Measurements from ENCODE around the gene FUT4. TPM values are rescaled to one million over a fixed set of nuclear protein-coding genes. Genes with fewer than 3 reads are reported as not detected.

FUT4 gene
- total RNA-seq, 1 donor from 2014 or later = 13.4 TPM

DNA sequence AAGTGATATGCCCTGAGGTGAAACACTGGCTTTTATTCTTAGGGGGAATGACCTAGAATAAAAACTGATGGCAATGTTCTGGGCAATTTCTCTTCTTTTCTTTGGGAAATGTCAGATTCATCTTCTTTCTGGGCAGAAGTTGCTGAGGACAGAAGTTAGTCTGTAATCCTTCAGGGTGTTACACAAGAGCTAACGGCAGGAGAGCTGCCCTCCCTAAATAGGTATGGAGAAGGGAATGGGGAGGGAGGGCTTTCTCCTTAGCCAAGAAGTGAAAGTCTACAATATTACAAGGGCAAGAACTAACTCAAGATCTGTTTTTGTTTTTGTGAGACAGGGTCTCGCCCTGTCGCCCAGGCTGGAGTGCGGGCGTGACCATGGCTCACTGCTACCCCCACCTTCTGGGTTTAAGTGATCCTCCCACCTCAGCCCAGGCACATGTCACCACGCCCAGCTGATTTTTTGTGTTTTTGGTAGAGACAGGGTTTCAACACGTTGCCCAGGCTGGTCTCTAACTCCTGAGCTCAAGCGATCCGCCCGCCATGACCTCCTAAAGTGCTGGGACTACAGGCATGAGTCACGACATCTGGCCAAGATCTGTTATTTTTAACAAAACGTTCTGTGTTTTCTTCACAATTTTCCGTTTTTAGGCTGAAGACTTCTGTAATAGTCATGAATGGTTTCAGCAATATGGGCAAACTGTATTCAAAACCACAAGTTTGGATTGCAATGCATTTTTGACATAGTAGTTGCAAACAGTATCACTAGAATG is 30.7 kb downstream of the FUT4 start:
- Histone ChIP-seq H3K27me3 (ENCODE audit: control insufficient read depth, insufficient read depth, low read length) (no peaks in the 10 kb centered on the region), H3K4me3 (ENCODE audit: low read depth, low read length) (no peak overlapping the region), H3K36me3 (ENCODE audit: control insufficient read depth, insufficient read depth, low read length) (no peaks in the 10 kb centered on the region)
- DNase-seq (ENCODE audit: low read depth) = no peak
- TF ChIP-seq, protein P1, sequence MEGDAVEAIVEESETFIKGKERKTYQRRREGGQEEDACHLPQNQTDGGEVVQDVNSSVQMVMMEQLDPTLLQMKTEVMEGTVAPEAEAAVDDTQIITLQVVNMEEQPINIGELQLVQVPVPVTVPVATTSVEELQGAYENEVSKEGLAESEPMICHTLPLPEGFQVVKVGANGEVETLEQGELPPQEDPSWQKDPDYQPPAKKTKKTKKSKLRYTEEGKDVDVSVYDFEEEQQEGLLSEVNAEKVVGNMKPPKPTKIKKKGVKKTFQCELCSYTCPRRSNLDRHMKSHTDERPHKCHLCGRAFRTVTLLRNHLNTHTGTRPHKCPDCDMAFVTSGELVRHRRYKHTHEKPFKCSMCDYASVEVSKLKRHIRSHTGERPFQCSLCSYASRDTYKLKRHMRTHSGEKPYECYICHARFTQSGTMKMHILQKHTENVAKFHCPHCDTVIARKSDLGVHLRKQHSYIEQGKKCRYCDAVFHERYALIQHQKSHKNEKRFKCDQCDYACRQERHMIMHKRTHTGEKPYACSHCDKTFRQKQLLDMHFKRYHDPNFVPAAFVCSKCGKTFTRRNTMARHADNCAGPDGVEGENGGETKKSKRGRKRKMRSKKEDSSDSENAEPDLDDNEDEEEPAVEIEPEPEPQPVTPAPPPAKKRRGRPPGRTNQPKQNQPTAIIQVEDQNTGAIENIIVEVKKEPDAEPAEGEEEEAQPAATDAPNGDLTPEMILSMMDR (IDR thresholded peaks at IDR 0.05; ENCODE audit: insufficient read depth, low read length, poor library complexity, severe bottlenecking) = no peak

DNA sequence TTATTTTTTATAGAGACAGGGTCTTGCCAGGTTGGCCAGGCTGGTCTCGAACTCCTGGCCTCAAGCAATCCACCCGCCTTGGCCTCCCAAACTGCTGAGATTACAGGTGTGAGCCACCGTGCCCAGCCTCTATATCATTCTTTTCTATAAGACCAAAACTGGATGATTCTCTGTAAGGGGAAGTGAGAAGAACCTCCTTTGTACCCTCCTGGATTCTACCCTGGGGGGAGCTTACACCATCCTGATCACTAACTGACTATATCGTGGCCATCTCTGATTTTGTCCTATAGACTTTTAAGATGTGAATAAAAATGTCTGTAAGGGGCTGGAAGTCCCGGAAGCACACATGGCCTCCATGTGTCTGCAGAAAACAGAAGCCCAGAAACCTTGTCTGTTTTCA is 32.6 kb downstream of the FUT4 start:
- DNase-seq (ENCODE audit: low read depth) = no peak
- H3K36me3 ChIP-seq (ENCODE audit: control insufficient read depth, insufficient read depth, low read length) = no peaks in the 10 kb centered on the region
- H3K4me3 ChIP-seq (ENCODE audit: low read depth, low read length) = no peak overlapping the region
- H3K27me3 ChIP-seq (ENCODE audit: control insufficient read depth, insufficient read depth, low read length) = no peaks in the 10 kb centered on the region
- TF ChIP-seq, protein P1 (IDR thresholded peaks at IDR 0.05; ENCODE audit: insufficient read depth, low read length, poor library complexity, severe bottlenecking) = no peak

DNA sequence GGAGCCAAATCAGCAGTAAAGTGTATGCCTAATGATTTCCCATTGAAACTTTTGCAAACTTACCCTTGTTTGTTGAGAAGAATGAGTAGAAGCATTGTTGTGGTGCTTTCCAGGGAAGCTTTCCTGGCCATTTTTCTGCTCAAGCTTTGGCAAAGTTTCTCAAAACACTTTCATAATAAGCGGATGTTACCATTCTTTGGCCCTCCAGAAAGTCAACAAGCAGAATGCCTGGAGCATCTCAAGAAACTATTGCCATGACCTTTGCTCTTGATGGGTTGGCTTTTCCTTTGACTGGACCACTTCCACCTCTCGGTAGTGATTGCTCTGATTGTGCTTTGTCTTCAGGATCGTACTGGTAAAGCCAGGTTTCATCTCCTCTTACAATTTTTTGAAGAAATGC is 34.1 kb downstream of the FUT4 start:
- TF ChIP-seq, protein P1 (IDR thresholded peaks at IDR 0.05; ENCODE audit: insufficient read depth, low read length, poor library complexity, severe bottlenecking) = no peak
- Histone ChIP-seq H3K27me3 (ENCODE audit: control insufficient read depth, insufficient read depth, low read length) (no peaks in the 10 kb centered on the region), H3K36me3 (ENCODE audit: control insufficient read depth, insufficient read depth, low read length) (no peaks in the 10 kb centered on the region), H3K4me3 (ENCODE audit: low read depth, low read length) (no peak overlapping the region)
- DNase-seq (ENCODE audit: low read depth) = no peak

DNA sequence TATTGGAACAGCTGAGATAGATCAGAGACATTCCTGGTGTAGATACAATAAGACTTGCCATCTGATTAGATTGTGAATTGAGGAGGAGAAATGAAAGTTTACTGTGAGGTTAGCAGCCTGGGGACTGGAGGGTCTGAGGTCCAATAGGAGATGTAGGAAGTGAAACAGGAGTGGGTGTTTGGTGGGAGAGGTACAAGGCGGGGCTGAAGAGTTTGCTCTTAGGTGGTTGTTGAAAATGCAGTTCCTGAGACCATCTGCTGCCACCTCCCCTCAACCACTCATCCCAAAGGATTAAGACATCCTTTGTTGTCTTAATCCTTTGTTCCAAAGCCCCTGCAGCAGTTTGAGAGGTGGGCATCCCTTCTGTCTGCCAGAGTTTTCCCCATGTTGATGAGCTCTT is 38.2 kb downstream of the FUT4 start:
- TF ChIP-seq, protein P1 (IDR thresholded peaks at IDR 0.05; ENCODE audit: insufficient read depth, low read length, poor library complexity, severe bottlenecking) = no peak
- H3K27me3 ChIP-seq (ENCODE audit: control insufficient read depth, insufficient read depth, low read length) = no peaks in the 10 kb centered on the region
- H3K4me3 ChIP-seq (ENCODE audit: low read depth, low read length) = no peak overlapping the region
- DNase-seq (ENCODE audit: low read depth) = no peak
- H3K36me3 ChIP-seq (ENCODE audit: control insufficient read depth, insufficient read depth, low read length) = no peaks in the 10 kb centered on the region

DNA sequence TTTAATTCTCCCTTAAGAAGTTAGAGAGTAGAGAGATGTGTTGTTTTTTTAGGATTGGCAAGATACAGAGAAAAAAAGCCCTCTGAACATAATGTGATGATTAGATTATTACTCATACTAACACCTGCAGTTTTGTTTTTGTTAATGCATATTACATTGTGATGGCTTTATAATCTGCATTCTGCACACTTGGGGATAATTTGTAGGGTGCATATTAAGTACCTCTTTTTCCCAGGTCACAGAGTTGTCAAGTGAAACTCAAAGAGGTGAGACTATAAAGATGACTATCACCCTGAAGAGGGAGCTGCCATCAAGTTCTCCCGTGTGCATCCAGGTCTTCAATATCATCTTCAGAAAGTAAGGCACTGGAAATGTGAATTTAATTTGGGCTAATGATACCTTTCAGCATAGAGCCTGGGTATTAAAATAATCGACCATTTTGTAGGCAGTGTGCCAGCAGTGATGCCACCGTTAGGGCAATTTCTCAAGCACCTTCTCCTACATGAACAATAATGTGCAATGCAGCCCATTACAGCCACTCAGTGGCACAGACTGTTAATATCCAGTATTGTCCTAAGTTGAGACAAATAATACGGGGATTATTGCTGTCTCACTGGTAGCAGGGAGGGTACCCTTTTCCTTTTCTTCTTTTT is 39.6 kb downstream of the FUT4 start:
- H3K27me3 ChIP-seq (ENCODE audit: control insufficient read depth, insufficient read depth, low read length) = no peaks in the 10 kb centered on the region
- TF ChIP-seq, protein P1 (IDR thresholded peaks at IDR 0.05; ENCODE audit: insufficient read depth, low read length, poor library complexity, severe bottlenecking) = no peak
- no peak for DNase-seq (ENCODE audit: low read depth)
- no peaks in the 10 kb centered on the region for H3K36me3 ChIP-seq (ENCODE audit: control insufficient read depth, insufficient read depth, low read length)
- no peak overlapping the region for H3K4me3 ChIP-seq (ENCODE audit: low read depth, low read length)
